GM21576 (cell line): Measurements from ENCODE around the gene OR10G3.

Experiments
- ATAC-seq: cut with Tn5 transposase; IDR thresholded peaks from one replicate; pipeline ENCODE4 v1.9.1; 2021; ENCODE audit warnings: mild to moderate bottlenecking, moderate library complexity; ENCODE audit not compliant: unreplicated experiment

OR10G3 gene

DNA sequence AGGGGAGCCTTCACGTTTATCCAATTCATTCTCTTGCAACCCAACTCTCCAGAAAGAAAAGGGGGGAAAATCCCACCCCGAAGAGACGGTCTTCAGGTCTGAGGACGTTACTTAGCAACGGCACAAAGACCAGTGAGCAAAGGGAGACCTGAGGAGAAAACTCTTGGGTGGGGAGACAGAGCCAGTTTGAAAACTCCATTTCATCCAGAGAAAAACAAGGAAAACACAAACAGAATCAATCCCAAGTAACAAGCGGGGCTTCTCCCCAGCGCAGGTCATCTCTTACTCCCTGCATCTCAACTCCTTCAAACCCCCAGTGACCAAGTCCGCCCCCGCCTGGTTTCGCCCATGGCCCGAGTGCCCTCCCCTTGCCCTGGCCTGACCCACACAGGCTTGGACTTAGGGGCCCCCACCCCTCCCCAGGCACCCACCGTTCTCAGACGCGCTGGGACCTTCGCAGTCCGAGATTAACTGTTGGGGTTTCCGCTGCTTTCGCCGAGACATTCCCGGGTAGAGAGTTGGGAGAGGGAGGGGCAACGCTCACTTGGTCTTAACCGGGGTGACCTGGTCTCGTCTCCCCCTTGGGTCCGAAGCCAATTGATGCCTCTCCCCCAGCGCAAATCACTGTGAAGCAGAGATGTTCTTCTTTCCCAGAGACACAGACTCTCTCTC lies 43.3 kb downstream of the OR10G3 start:
- no peak for ATAC-seq

DNA sequence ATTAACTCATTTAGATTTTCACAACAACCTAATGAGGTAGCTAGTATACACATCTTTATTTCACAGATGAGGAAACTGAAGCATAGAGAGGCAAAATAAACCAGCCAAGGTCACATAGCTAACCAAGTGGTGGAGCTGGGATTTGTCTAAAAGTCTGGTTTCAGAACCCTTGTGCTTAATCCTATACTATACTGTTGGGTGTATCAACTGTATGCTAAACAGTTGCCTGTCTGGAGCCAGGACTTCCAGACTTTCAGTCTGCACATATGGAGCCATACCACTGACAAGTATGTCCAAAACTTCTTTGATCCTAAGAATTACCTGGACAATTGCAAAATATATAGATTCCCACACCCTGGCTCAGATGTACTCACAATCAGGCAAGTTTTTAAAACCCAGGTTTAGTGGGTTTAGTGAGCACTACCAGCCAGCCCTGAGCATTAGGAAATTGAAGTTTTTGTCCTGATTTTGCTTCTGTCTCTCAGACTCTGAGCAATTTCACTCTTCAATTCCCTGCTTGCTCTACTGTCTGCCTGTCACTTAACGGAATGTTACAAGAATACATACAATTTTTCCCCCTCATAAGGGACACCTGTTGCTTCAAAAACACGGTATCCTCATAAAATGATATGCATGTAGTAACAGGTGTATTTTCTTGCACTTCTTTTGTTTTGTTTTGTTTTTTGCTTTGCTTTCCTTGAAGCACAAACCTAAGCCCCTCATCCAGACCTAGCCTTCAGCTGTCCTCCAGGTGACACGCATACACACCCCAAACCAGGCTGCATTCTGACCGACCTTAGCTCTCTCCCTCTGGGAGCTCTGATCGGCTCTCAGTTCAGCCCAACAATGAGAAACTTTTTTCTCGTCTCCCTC lies 44.1 kb downstream of the OR10G3 start:
- ATAC-seq, result no peak

DNA sequence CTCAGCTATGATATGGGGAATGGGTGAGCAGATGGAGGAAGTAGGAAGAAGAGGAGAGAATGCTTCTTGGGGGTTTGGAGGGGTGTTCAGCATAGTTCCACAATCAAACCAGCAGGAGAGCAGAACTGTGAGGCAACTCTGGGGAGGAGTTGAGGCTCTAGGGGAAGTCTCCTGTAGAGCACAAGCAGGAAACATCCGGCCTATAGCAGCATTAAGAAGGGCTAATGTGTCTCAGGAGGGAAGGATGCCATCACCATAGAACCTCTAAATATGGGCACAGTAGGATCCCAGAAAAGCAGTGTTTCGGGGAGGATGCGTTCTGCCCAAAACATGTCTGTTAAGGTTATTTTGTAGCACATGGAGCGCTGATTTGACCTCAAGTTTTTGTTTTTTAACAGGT lies 45.3 kb downstream of the OR10G3 start:
- no peak for ATAC-seq

DNA sequence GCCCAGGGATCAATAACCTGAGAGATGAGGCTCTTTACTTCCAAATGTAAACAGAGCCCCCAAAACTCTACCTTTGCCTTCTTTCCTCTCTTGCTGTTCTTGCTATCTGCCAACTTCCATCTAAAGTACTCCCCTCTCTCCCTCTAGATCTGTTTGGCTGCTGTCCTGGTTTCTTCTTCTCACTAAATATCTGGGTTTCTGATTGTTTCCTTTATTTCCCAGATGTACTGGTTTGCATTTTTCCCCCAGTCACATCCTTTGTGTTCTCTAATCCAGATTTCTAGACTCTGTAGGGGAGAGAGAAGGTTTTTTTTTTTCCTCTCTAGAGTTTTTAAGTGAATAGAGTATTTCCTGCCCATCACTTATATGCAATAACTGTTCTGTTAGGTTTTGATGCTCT lies 46.6 kb downstream of the OR10G3 start:
- ATAC-seq, result no peak

DNA sequence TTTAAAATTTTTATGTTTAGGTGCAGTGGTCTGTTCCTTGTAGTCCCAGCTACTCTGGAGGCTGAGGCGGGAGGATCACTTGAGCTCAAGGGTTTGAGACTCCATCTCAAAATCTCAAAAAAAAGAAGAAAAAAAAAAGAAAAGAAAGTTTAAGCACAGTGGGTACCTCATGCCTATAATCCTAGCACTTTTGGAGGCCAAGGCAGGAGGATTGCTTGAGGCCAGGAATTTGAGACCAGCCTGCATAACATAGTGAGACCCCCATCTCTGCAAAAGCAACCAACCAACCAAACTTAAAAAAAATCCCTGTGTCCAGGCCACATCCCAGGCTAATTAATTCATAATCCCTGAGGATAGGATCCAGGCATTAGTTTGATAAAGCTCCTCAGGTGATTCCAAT lies 50.4 kb downstream of the OR10G3 start:
- ATAC-seq, result no peak

DNA sequence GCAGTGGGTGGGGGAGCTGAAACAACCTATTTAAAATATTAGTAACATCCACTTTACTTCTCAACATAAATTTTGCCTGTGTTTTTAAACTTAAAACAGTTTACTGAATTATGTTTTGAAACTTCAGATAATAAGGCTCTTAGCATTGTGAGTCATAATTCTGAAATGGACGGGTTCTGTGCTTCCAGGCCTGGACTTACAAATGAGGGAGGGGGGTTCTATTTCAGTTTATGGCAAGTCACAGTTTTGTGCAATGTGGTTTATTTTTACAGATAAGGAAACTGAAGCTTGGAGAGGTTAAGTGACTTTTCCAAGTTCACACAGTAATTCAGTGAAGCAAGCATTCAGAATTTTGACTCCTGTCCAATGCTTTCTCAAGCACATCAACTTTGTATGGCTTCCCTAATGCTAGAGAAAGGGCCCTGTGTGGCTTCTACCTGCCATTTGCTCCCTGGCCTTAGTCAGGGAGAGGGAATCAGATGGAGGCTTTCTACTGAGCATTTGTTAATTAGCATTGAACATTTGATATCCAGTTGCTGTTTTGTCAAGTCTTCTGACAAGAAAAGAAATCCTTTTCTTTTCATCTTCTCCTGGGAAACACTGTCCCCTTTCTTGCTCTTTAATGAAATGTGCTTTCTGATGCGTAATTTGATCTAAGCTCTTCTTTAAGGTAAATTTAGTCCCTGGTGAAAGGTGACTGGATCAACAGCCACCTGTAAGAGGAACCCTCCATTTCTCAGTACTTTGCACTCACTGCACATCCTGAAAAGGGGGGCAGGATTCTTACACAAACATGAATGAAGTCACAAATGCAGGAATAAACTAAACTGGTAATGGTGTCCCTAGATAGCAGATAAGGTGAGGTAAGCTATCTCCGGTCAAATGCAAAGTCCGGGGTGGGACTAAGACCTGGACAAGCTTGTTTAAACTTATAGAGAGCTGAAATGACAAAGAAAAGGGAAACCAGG lies 51.2 kb downstream of the OR10G3 start:
- ATAC-seq, result no peak

DNA sequence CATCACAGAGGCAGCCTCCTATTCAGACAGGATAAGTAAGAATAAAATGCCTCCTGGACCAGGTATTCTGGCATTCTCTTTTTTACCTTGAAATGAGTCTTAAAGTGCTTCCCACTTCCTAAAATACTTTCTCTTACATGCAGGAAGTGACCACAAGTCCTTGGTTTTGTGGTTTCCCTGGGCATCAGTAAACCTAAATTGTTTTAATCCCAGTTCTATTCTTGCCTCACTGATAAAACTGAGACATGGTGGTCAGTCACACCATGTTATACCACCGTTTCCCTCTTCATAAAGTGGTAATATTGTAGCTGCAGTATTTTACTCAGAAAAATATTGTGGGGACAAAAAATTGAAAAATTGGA lies 52.6 kb downstream of the OR10G3 start:
- ATAC-seq, result no peak

DNA sequence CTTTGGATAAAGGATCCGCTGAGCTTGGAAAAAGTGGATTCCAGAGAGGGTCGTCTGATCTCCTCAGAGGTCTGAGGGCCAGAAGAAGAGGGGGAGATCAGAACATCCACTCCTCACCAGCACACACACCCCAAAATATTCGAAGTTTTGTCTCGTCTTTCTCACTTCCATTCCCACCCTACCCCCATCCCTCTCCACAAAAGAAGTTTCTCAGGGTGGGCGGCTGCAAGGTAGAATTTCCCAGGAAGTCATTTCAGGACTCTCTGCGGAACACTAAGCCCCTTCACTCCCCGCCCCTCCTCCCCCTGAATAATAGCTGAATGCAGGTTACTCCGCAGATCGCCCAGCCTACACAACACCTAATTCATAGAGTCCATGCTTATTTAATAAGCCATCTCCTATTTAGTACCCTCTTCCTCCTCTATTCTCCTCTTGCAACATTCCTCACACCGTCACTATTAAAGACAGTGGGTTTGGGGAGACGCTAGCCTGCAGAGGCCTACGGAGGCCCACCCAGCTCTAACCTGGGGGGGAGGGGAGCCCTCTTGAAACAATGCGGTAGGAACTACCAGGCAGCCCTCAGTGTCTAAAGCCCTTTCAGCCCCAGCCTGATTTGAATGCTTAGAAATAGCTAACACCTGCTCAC lies 53.1 kb downstream of the OR10G3 start:
- no peak for ATAC-seq

DNA sequence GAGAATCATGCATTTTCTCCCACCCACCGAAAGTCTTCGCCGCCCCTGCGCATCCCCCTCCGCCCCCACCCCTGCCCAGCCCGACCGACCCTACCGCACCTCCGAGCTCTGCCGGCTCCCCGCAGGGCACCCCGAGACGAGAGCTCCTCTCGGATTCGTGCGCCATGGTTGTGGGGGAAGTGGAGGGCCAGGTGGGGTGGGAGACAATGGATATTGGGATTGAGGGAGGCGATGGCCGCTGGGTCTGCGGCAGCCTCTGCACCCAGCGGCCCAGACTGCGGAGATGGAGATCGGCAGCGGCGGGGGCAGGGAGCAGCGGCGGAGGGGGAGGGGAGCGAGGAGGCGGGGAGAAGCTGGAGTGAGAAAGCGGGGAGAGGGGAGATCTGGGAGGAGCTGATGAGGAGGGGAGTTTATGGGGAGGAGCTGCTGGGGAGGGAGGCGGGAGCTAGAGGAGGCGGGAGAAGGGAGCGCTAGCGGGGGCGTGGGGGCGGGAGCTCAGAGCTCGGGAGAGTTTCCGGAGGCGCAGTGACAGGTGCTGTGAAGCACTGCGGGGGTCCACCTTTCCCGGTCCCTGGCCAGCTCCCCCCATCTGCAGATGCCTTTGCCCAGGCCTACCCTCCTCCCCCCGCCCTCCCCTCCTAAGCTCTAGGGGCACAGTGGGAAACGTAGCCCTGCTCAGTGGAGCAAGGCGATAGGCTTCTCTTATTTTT lies 53.8 kb downstream of the OR10G3 start, which contains the start of gene SALL2:
Gene SALL2 (minus strand): TSS at position 385 of the 710 bp plus-strand sequence. CDS start 219 bp downstream, at position 166.
- ATAC-seq, result no peak

DNA sequence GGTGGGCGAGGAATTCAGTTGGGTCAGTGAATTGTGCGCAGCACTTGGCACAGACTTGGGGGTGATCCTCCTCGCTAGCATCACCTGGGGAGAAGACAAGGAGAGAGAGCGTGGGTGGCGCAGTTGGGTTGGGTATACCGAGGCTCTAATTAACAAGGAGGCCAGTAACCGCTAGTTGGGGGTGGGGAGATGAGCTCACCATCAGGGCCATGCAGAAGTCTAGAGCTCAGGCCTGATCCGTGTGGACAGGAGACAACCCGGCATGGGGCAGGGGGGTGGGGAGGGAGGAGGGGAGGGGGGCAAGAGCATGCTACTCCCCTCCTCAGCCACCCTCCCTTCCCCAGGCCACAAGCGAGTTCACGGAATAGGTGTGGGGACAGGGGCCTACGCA lies 54.3 kb downstream of the OR10G3 start:
- no peak for ATAC-seq

DNA sequence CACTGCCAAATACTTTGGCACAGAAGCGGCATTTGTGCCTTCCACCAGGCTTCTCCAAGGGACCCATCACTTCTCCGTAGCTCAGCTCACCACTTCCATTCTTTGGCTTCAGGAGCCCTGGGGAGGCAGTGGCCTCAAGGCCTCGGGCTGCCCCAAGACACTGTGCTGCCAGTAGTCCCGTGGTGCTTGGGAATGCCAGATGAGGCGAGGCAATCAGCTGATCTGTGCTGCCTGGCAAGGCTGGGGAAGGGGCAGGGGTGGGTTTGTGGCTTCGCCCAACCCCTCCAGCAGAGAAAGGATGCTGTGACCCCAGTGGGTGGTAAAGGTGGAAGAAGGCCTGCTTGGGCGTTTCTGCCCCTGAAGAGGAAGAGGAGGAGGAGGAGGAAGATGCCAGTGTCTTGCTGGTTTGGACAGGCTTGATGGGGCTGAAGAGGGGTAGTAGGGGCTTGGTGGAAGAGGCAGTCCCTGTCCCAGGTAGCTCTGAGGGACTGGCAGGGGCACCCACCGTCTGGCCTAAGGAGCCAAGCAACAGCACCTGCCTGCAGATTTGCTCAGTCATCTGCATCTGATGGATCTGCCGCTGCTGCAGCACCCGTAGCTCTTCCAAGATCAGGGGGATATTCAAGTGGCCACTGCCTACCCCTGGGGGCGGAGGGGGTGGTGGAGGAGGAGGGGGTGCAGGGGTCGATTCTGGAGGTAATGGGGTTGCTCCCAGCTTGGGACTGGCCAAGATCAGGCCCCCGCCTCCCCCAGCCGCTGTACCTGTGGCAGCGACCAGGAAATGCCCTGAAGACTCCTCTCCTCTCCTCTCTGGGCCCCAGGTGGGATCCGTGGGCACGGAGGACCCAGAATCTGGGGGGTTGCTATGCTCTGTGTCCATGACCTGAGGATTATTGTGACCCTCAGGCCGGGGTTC lies 55.0 kb downstream of the OR10G3 start:
- ATAC-seq, result no peak

DNA sequence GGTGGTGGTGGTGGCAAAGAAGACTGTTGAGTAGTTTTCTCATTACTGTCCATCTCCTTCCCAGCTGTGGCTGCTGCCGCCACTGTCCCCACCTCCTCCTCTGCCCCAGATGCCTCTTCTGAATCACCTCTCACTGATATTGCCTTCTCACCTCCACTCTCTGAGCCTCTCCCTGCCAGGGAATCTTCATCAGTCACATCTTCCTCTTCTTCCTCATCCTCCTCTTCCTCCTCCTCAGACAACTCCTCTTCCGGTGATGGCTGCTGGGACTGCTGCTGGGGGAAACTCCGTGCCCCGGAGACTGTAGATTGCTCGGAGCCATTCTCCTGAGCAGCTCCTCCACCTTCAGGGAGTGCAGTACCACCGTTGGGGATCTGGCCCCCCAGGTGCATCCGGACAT lies 56.7 kb downstream of the OR10G3 start:
- ATAC-seq, result no peak

DNA sequence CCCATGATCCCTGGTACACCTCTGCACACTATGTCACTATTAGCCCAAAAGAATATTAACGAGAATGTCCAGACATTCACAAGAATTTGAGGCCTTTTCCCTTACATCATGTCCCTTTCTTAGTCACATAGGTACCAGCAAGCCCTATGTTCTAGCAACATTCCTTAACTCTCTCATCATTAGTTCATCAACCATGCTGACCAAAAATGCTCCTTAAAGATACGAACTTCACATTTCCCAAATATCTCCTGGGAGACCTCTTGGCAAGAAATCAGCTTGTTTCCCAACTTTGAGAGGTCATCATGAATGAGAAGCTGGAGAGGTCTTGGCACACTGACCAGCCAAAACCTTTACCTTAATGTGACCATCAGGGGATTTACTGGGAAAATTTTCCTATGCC lies 58.4 kb downstream of the OR10G3 start:
- no peak for ATAC-seq

DNA sequence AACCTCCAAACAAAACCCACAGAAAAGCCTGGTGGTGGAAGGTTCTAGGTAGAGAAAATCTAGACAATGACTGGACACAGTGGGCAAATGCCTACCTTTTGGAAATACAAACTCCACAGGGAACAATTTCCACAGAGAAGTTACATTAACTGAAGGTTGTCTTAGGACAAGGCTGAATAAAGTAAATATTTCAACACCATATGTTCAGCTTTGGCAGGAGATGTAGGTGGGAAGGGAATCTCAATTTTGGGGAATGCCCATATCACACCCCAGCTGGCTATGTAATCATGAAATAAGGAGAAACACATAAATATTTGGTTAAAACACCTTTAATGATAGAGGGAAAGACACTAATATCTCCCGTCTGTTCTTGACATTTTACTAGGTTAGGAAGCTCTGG lies 59.1 kb downstream of the OR10G3 start:
- ATAC-seq, result no peak

DNA sequence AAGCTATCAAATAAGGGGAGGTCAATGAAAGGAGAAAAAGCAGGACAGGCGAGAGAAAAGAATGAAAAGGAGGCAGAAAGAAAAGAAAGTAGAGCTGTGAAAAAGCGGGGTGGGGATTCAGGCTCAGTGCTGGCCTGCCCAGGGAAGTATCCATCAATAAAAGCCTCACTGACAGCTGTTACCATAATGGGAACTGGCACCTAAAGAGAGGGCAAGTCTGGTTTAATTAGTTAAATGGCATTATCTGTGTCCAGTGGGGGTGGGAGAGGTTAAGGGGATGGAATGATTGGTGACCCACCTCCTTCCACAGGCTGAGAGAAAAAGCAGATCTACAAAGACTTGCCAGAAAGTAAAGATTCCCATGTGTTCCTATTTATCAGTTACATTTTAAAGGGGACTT lies 61.2 kb downstream of the OR10G3 start:
- no peak for ATAC-seq
